HG02970 (cell line): ENCODE data around the gene CDH13.

Experiments
- ATAC-seq: cut with Tn5 transposase; IDR thresholded peaks from one replicate; pipeline ENCODE4 v1.9.1; 2021; ENCODE audit warnings: mild to moderate bottlenecking, moderate library complexity, moderate number of reproducible peaks; ENCODE audit not compliant: unreplicated experiment, low FRiP score

CDH13 gene

DNA sequence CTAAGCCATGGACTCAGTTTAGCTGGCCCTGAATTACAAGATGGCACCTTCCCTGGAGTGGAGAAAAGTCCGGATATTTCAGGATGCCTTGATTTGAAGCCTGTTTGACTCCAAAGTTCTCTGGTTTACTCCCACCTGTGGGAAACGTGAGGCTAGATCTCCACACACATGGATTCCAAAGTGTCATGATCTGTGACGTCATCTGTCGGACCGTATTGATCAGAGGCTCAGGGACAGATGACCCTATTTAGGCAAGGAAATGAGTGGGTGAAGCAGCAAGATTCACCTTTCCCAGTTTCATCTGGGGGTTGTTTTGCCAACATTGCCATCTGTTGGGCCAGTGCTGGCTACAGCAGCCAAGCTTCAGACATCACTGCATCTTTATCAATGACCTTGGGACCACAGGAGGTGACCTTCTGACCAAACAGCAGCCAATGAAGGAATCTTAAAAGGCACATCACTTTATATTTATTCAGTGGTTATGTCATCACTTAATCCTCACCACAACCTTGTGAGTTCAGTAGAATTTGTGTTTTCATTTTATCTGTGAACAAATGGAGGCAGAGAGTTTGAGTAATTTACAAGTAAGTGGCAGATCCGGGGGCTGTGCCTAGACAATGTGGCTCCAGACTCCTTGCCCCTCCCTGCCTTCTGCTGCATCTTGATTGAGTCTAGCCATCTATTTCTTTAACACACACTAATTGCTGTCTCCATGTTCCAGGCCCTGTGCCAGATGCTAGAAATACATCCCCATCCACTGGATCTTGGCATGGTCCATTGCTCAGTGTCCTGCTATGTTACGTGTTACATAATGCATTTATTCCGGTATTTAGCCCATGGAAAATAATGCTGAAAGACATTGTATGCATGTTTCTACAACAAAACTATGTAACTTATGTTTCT is 1.5 kb upstream of the CDH13 start:
- no peak for ATAC-seq

DNA sequence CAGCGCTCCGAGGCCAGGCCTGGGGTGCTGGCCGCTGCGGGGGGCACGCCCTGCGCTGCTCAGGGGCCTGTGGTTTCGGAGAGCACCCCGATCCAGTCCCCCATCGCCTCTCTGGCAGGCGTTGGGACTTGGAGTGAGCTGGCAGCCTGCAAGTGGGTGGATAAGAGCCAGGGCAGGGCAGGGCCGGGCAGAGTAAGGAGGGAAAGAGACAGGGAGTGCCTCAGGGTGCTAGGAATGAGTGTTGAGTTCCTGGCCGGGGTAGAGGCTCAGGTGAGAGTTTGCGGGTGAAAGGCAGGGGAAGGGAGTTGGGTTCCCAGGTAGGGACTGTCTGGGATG is 1.3 kb downstream of the CDH13 start:
- no peak for ATAC-seq

DNA sequence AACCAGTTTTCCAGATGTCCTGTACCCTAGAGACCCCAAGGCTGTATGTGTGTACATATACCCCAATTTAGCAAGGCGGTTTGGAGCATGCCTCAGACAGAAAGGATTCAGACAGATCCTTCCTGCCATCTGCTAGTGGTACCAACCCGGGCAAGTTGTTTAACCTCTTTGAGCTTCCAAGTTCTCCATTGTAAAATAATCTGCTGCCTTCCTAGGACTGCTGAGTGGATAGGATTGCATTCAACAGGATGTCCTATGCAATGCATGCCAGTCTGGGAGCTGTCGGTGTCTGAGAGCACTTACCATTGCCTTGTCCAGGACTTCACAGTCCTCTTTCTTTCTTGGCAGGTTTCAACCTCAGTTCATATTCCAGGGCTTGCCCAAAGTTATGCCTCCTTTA is 1.9 kb downstream of the CDH13 start:
- ATAC-seq = no peak

DNA sequence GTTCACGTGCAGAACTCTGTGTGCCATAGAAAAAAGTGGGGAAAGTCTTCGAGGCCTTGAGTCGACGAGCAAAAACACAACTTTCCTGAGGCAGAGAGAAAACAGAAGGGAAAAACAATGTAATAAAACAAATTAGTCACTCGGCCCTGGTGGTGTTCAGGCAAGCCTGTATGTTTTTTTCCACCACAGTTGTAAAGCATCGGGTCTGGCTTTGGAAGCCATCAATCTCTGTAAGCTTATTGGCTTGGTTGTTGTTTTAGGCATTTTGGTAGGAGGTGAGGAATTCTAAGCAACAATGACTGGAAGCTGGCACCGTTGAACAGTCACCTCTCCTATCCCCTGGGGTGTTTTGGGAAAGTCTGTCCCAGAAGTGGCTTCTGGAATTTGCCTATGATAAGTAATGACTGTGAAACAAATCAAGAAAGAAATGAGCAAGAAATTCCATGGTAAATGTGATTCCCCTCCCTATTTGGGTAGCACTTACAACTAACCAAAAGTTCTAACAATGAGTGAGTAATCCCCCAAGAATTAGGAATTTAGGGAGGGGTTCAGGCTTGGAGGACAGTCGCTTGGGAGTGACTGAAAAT is 2.8 kb downstream of the CDH13 start:
- no peak for ATAC-seq

DNA sequence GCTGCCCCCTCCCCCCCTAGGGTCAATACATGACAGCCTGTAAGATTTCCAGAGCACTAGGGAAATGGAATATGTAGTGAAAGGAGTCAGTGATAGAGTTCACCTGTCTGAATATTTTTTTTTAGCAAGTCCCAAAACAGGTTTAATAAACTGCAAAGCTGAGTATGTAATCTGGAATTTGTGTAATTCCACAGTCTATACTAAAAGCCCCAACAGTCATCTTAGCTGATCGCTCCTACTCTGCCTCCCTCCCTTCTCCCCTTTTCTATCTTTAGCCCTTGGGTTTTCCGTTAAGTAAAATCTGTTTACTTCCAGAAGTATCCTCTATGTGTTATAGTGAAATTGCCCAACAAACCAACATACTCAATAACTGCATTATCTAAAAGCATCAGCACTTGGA is 3.5 kb downstream of the CDH13 start:
- no peak for ATAC-seq

DNA sequence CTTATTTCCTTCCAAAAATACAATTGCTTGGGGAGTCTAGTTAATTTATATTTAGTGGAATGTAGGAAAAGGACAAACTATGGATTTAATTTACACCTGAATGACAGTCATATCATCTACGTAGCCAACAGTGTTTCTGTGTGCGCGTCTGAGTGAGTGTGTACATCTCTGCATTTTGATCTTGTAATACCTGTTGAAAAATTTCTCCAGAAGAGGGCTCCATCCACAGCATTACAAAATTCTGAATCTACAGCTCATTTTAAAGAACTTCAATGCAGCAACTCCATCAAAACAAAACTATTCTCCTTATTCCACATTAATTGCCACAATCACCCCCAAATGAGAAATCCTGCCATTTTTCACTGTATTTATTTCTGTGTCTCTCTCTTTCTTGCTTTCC is 3.9 kb downstream of the CDH13 start:
- ATAC-seq = no peak

DNA sequence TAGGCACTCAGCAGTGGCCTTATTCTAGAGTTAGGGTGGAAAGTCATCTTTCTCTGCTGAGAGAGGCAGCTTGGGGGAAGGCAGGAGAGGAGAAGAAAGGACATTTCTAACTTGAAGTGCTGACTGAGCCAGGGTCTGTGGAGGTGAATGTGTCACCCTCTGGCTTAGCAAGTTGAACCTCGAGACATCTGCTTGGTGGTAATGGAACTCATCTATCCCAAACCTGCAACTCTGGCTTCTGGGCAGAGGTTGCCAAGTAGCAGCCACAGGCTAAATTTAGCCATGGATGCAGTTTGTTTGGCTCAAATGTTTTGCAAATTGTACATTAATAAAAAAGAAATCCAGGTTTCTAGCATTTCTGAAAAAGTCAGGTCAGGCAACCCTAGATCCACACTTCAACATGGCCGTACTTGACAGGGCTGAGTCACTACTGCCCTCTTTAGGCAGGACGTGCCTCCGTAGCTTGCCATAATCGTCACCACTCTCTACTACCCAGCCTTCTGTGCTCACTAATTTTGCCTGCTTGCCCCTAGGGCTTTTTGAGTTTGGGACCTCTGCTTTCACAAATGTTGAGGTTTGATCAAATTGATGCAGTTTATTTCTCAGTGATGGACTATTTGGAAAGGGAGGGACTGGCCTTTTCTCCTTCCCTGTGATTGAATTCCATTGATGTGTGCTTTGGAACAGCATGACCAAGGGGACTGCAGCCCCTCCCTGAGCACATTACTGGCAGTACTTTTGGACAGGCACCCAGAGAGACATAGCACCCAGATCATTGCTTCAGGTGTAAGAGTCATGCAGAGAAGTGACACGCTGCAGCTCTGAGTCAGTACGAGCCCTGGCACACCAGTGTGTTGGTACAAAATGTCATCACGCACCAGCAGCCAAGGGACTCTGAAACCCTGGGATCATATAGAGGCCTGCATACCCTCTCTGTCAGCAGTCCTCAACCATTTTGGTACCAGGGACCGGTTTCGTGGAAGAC is 5.2 kb downstream of the CDH13 start:
- ATAC-seq = no peak

DNA sequence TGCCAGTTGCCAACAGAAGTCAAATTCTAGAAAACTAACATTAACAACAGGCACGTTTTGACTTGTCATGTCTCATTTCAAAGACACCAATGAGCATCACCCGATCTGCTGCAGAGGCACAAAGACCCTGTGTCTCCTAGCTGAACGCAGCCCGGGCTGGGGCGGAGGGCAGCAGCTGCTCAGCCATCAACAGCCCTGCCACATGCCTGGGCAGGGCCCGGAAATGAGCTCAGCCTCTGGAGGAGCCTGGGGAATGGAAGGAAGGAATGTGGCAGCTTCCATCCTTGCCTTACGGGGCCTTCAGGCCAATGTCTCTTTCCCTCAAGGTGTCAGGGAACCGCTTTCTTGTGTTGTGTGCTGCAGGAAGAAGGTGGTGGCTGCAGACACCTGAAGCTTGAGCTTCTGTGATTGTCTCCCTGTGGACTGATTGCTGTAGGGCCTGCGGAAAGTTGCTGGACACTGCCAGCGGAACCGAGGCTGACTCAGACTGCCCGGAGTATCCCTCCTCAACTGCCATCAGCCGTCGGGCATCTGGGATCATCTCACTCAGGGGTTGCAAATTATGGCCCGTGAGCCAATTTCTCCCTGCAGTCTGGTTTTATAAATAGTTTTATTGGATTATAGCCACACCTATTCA is 7.3 kb downstream of the CDH13 start:
- no peak for ATAC-seq

DNA sequence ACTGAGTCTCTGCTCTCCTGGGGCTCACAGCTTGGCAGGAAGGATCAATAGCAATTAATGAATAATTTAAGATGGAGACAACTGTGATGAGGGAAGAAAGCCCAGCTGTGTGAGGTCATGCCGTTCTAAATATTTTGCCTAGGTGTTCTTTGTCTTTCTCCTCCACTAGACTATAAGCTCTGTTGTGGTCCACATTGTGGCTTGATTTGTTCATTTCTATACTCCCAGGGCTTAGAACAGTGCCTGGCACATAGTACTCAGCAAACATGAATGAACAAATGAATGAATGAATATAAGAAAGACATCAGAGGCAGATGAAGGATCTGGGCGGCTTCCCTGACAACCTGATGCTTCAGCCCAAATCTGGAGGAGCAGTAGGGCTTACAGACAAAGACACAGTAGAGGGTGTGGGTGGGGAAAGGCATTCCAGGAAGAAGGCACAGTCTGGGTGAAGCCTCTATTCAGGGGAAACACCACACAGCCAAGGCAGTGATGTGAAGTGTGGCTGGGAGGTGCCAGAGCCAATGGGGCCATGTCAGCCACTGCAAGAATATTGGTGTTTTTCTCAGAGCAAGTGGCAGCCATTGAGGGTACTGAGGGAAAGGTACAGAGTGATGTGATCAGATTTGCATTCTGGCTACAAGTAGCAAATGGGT is 8.3 kb downstream of the CDH13 start:
- ATAC-seq = no peak

DNA sequence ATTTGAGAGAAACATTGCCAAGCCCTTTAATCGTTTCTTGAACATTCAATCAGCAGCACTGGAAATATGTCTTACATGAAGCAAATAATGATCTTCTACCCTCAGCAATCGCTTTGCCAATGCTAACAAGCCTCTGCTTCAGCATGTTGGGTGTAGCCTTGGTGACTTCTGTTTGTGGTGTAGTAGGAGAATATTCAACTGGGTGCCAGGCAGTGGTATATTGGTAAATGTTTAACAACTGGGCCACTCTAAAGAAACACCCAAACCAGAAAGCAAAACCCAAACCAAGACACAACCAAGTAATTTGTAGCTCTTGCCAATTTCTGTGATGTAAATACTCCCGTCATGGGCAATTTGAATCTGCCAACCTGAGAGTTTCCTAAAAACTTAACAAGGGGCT is 9.7 kb downstream of the CDH13 start:
- ATAC-seq = no peak

DNA sequence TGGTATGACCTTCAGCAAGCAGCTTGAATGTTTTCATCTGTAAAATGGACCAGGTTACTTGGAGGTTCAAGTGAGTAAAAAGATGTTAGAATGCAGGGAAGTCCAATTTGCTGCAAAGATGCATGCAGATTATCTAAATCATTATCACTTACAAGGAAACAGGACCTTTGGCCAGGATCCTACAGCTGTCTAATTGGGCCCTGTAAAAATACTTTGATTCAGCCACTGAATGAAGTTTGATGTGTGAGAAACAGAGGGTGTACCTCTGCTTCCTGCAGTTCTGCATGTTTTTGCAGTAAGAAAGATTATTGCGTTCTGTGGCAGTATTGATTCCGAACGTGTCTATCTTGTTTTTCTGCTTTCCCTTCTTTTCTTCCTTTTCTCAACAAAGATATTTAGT is 10.2 kb downstream of the CDH13 start:
- ATAC-seq = no peak

DNA sequence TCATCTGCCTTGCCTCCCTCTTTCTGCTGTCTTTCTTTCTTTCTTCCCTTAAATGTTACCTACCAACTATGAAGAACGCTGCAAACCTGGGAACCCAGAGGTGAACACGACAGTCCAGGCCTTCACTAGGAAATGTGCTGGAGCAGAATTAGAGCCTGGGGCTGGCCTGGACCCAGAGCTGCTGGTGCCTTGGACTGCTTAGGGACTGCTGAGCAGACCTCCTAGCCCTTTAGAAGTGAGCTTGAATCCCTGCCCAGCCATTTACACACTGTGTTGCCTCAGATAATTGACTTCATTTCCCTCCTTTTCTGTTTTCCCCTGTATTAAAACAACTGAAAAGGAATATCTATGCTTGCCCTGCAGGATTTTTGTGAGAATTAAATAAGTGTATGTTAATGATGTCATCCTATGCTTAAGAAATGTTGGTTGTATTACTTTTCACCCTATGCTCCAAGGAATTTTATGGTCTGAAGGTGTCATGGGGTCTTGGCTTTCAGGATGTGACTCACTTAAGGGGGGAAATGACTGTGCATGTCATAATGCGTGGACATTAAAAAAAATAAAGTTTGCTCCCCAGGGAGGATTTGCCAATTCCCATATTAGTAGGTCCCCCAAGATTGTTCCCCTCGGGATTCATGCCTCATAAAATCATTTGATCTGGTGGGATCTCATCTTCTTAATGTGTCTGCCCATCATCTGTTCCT is 11.5 kb downstream of the CDH13 start:
- ATAC-seq = no peak

DNA sequence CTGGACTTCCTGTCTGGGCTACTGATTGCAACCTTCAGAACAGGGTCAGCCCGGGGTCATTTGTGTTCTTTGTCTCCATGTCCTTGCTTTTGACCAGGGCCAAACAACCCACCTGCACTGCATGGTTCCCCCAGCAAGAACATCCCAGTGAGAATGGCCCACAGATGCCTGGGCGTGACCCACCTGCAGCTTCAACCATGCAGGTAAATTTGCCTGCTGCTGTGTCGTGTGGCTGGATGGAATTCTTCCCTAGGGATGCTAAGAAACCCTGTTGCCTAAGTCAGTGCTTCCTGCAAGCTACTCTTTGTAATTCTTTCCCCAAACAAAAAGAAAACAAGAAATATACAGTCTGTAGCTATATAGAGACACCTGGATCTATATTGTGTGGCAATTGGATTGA is 12.5 kb downstream of the CDH13 start:
- ATAC-seq = no peak

DNA sequence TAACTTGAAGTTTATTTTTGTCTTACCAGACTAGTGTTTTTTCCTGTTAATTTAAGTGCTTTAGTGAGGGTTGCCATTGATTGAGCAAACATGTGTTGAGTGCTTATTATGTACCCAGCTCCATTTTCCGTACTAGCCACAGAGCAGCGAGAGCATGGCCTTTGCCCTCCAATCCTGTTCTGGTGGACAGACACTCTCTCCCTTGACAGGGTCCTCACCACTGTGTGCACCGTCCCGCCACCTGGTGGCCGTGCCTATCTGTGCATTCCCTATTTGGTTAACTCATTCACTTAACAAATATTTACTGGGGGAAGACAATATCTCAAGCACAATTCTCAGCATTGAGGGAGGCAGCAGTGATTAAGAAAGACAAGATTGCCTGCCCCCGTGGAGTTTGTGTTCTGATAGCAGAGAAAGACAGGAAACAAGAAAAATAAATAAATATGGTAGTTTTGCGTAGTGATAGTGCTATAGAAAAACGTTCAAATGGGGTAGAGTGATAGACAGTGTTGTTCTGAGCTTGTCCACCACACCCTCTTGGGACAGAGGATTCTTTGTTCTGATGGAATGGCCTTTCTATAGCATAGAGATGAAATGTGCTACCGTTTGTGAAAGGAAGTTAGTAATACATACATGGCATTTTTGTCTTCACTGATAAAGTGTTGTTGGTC is 13.0 kb downstream of the CDH13 start:
- no peak for ATAC-seq

DNA sequence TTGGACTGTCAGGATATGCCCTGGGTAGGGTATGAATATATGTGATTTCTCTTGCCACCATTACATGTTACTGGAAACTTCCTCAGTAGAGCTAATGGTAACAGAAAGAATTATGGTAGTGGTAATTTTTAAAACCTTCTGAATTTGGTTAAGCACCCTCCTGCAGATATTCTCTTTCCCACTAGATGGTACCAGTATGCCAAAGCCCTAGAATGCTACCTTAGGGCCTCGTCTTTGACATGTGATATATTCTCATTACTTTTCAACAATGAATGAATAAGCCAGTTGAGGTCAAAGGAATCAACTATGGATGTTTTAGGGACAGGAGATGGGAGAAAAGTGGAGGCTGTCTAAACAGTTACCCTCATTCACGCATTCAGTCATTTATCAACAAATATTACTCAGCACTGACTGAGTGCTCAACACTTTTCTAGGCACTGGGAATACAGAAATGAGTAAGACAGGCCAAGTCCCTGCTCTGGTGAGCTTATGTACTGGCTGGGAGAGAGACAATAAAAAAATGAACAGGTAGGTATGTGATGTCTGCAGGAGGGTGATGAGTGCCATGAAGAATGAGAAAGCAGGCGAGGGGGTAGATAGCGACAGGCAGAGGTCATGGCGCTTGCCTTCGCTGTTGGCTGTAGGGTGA is 14.7 kb downstream of the CDH13 start:
- no peak for ATAC-seq

DNA sequence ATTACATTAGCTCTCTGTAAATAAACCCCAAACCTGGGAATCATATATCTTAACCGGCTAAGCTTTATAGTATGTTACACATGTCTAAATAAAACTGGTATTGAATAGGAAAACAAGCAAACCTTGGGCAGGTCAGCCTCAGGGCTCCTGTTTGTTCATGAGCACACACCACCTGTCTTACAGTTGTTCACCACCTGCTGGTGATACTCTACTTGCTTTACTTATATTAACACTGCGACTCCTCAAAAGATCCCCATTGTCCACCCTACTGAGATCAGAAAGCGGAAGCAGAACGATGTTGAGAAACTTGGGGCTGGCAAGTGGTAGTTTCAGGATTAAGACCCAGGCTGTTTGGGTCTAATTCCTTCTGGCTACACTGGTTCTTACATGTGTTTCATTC is 16.4 kb downstream of the CDH13 start:
- no peak for ATAC-seq

DNA sequence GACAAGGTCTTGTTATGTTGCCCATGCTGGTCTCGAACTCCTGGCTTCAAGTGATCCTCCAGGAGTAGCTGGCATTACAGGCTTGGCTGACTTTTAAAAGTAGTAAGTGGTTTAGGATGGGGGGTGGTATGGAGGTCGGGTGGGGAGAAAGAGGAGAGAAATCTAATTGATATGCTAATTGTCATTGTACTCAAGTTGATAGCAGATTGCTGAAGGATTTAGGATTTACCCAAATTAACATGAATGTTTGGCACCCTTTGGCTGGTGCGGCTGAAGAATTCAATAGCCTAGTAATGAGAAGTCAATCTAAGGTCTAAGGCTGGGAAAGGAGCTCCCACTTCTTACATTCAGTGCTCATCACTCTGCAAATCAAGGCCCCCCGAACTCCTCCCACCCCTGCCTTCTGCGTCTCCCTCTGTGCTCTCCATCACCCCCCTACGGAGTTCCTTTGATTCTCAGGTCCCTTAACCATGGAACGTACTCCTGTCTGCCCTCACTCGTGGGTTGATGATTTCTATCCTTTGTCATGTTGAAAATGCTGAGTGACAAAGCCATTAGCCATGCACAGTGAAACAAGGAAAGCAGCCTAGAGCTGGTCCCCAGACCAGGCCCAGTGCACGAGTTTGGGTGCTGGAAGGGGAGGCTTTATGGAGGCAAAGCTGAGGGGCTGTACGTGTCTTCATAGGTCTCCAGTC is 17.3 kb downstream of the CDH13 start:
- ATAC-seq = no peak

DNA sequence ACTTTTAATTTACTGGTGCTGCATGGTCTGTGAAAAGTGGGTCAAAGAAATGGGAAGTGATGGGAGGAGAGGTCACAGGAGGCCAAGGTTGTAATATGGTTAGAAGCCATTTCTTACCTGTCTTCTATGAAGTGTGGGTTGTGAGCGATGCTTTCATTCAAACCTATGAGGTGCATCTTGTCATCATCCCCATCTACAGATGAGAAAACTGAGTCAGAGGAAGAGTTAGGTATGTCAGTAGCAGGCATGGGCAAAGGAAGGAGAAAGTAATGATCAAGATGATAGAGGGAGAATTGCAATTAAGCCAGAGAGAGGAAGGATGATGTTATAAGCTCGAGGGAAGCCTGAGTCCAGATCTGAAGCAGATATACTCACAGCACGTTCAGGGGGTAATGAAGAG is 19.7 kb downstream of the CDH13 start:
- ATAC-seq = no peak
